AG04450 (cell line): ENCODE data around the gene NFIA. TPM values are rescaled to one million over a fixed set of nuclear protein-coding genes. Genes with fewer than 3 reads are reported as not detected.

Source experiments
- CTCF ChIA-PET: fragments of 300-600, 350-600 bp; formaldehyde crosslinking; extraction: SDS; loops from one replicate; lab custom pipeline; 2022; ENCODE audit warnings: antibody characterized with exemption, inconsistent platforms; lab: Charles Lee
- POLR2A ChIA-PET: fragments of 350-600 bp; formaldehyde crosslinking; extraction: SDS; loops from one replicate; lab custom pipeline; 2021; ENCODE audit warnings: antibody characterized with exemption, inconsistent platforms; lab: Yijun Ruan, JAX
- DNase-seq: peaks from one replicate; pipeline ENCODE4 v3.0.0-alpha.2; 2011; ENCODE audit warnings: low read depth, low spot score
- H3K27ac ChIP-seq: one replicate; pipeline ENCODE4 v1.5.1; 2012; ENCODE audit warnings: low read depth, low read length, control low read depth
- H3K27me3 ChIP-seq: one replicate; pipeline ENCODE4 v1.6.0; 2012; ENCODE audit warnings: low read length; ENCODE audit not compliant: control insufficient read depth, insufficient read depth
- H3K4me3 ChIP-seq: 2 replicates; pipeline ENCODE4 v1.5.1; 2011; ENCODE audit warnings: mild to moderate bottlenecking, low read depth, low read length, control low read depth
- H3K9me3 ChIP-seq: 2 replicates; pipeline ENCODE4 v1.5.1; 2012; ENCODE audit warnings: low read length; ENCODE audit not compliant: control insufficient read depth, insufficient read depth
- CTCF ChIP-seq: IDR thresholded peaks from 2 replicates; pipeline ENCODE4 v1.5.1; 2011; ENCODE audit warnings: low read depth, low read length, control low read depth, inconsistent platforms
- polyA plus RNA-seq: library from polyadenylated mRNA; depleted of rRNA; stranded (reverse); fragments of >200 nt; gene quantifications from 2 replicates; pipeline ENCODE4 v1.2.3, GENCODE V29; 2011

NFIA gene
- polyA plus RNA-seq, 1 experiment = 3.9 TPM

GRCh38 chr1:61120246-61120840, 38.0 kb downstream of the NFIA start:
- Histone ChIP-seq H3K27ac (no peak overlapping the region), H3K9me3 (no peaks in the 10 kb centered on the region), H3K4me3 (no peak overlapping the region), H3K27me3 (no peaks in the 10 kb centered on the region)
- DNase-seq = no peak
- ChIA-PET POLR2A (no interaction called here), CTCF (no interaction called here)
- TF ChIP-seq CTCF = no peak

- TF ChIP-seq CTCF = no peak
- Histone ChIP-seq H3K4me3 (no peak overlapping the region), H3K9me3 (no peaks in the 10 kb centered on the region), H3K27ac (no peak overlapping the region), H3K27me3 (no peaks in the 10 kb centered on the region)
- ChIA-PET CTCF (interaction anchor here (0.5 kb wide), 1 partner anchor 731 kb away, joined by 3 read pairs; no protein-coding TSS in a partner anchor), POLR2A (no interaction called here)
- DNase-seq = no peak
These were observed 38.6 kb downstream of the NFIA start for GRCh38 chr1:61120998-61121397.

- CTCF ChIA-PET = interaction anchor here (0.5 kb wide), 1 partner anchor 730 kb away, joined by 3 read pairs; no protein-coding TSS in a partner anchor
- H3K27me3 ChIP-seq = no peaks in the 10 kb centered on the region
- POLR2A ChIA-PET = no interaction called here
- H3K9me3 ChIP-seq = no peaks in the 10 kb centered on the region
- no peak for TF ChIP-seq CTCF
- no peak overlapping the region for H3K4me3 ChIP-seq
- no peak for DNase-seq
- H3K27ac ChIP-seq = no peak overlapping the region
These were observed 39.3 kb downstream of the NFIA start for GRCh38 chr1:61121631-61122030.

- no peak overlapping the region for H3K27ac ChIP-seq
- CTCF ChIA-PET = interaction anchor here (0.6 kb wide), 1 partner anchor 86 kb away, joined by 3 read pairs; no protein-coding TSS in a partner anchor
- POLR2A ChIA-PET = no interaction called here
- H3K4me3 ChIP-seq = no peak overlapping the region
- DNase-seq = no peak
- no peaks in the 10 kb centered on the region for H3K27me3 ChIP-seq
- no peaks in the 10 kb centered on the region for H3K9me3 ChIP-seq
- no peak for TF ChIP-seq CTCF
These were observed 40.0 kb downstream of the NFIA start for GRCh38 chr1:61122389-61122788.

- POLR2A ChIA-PET = no interaction called here
- DNase-seq = no peak
- CTCF ChIA-PET = no interaction called here
These were observed 41.0 kb downstream of the NFIA start for GRCh38 chr1:61123326-61123725.

More at GRCh38 chr1:61123326-61123725, 41.0 kb downstream of the NFIA start:
- TF ChIP-seq CTCF = no peak
- no peaks in the 10 kb centered on the region for H3K27me3 ChIP-seq
- H3K27ac ChIP-seq = no peak overlapping the region
- H3K9me3 ChIP-seq = no peaks in the 10 kb centered on the region
- no peak overlapping the region for H3K4me3 ChIP-seq
